ENCODE data around the gene ATG16L2. TPM values are rescaled to one million over a fixed set of nuclear protein-coding genes. Genes with fewer than 3 reads are reported as not detected.

The ATG16L2 gene
- total and polyA plus RNA-seq, 10 of the 15 experiments (the other 5 are each of a cell fraction or from before 2014, with no cell fraction given): 1.9 to 67.7 (median 30.4) TPM

DNA sequence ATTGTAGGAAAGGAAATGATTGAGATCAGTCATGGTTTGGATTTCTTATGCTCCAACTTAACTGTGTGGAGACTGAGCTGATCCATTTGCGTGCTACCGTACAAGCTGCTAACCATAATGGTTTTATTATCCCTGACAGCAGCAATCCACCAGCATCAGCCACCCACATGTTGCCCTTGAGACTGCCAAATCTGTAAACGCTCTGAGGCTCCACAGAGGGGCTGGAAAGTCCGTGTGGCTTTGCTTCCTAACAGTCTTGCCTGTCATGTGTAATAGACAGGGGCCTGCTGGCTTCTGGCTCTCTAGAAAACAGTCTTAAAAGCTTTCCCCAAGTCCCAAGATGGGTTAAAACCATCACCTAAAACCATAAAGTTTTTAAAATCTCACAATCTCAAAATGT, 30.1 kb downstream of the ATG16L2 start (continued):
- TF ChIP-seq, protein P1, sequence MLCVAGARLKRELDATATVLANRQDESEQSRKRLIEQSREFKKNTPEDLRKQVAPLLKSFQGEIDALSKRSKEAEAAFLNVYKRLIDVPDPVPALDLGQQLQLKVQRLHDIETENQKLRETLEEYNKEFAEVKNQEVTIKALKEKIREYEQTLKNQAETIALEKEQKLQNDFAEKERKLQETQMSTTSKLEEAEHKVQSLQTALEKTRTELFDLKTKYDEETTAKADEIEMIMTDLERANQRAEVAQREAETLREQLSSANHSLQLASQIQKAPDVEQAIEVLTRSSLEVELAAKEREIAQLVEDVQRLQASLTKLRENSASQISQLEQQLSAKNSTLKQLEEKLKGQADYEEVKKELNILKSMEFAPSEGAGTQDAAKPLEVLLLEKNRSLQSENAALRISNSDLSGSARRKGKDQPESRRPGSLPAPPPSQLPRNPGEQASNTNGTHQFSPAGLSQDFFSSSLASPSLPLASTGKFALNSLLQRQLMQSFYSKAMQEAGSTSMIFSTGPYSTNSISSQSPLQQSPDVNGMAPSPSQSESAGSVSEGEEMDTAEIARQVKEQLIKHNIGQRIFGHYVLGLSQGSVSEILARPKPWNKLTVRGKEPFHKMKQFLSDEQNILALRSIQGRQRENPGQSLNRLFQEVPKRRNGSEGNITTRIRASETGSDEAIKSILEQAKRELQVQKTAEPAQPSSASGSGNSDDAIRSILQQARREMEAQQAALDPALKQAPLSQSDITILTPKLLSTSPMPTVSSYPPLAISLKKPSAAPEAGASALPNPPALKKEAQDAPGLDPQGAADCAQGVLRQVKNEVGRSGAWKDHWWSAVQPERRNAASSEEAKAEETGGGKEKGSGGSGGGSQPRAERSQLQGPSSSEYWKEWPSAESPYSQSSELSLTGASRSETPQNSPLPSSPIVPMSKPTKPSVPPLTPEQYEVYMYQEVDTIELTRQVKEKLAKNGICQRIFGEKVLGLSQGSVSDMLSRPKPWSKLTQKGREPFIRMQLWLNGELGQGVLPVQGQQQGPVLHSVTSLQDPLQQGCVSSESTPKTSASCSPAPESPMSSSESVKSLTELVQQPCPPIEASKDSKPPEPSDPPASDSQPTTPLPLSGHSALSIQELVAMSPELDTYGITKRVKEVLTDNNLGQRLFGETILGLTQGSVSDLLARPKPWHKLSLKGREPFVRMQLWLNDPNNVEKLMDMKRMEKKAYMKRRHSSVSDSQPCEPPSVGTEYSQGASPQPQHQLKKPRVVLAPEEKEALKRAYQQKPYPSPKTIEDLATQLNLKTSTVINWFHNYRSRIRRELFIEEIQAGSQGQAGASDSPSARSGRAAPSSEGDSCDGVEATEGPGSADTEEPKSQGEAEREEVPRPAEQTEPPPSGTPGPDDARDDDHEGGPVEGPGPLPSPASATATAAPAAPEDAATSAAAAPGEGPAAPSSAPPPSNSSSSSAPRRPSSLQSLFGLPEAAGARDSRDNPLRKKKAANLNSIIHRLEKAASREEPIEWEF (IDR thresholded peaks at IDR 0.05; ENCODE audit: insufficient replicate concordance, low read depth, low read length): no peak
- TF ChIP-seq RBBP5 (conservative IDR thresholded peaks at IDR 0.05) (no peak), SUPT20H (IDR thresholded peaks at IDR 0.05; ENCODE audit: borderline replicate concordance, control insufficient read depth, low read depth, low read length) (no peak)

DNA sequence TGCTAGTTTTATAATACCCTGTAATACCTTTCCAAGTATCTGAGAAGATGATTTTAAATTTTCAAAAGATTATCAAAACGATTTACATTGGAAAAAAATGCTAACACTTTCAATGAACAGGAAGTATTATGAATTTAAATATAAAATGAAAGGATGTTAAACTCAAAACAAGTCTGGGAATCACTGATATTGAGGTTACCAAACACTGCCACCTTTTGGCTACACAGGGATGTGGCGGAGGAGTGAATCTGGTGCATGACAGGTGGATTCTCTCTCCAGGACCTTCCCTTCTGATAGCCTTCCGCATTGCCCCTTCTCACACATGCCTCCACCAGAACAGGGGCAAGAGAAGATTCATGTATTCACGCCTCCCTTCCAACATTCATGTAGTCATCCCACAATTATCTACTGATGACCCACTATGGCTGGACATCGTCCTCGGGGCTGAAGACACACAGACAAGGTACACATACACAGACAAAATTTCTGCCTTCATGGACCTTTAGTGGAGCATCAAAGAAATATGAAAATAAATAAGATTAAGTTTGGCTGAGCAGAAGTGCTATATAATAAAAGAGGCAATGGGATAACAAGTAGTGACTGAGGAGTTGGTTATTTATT, 34.7 kb downstream of the ATG16L2 start:
- Histone ChIP-seq H3K36me3 (ENCODE audit: control insufficient read depth in 2 of 2, insufficient read depth in 2 of 2, low read length in 1 of 2) (peaks cover 3 to 20% of the 10 kb centered on the region in 2 experiments), H2AFZ (ENCODE audit: control insufficient read depth, low read depth, low read length) (no peak overlapping the region), H4K20me1 (ENCODE audit: control insufficient read depth, insufficient read depth) (no peaks in the 10 kb centered on the region), H3K9me3 (replicated peaks; ENCODE audit: control insufficient read depth, insufficient read depth, low read length) (no peaks in the 10 kb centered on the region), H3K4me3 (no peak overlapping the region), H3K27me3 (replicated peaks in 1 of 2; ENCODE audit: control insufficient read depth in 2 of 2, insufficient read depth in 2 of 2, low read length in 1 of 2) (no peaks in the 10 kb centered on the region), H3K9ac (ENCODE audit: control insufficient read depth, insufficient read depth, low read length) (no peak overlapping the region), H3K79me2 (ENCODE audit: control insufficient read depth, insufficient read depth, low read length) (no peaks in the 10 kb centered on the region; the same call in 1 of the 2 replicates), H3K4me2 (ENCODE audit: control insufficient read depth, insufficient read depth) (no peak overlapping the region), H3K4me1 (ENCODE audit: control insufficient read depth, insufficient read depth, low read length) (no peaks in the 10 kb centered on the region), H3K27ac (ENCODE audit: control insufficient read depth, insufficient read depth) (no peak overlapping the region)
- 82% methylated on average over 6 of the region's 6 CpGs for WGBS (ENCODE audit: insufficient coverage, insufficient replicate concordance, low lambda C conversion rate, missing lambda C conversion rate)
- DNase-seq (ENCODE audit: low read depth, low spot score): no peak
- SMC1A ChIA-PET (ENCODE audit: uncharacterized antibody, unreplicated experiment): interaction anchor here (0.8 to 1.1 kb wide), 2 partner anchors 19 to 126 kb away, joined by 3 read pairs; no protein-coding TSS in a partner anchor
- no peak for FAIRE-seq
- POLR2A ChIA-PET: no interaction called here
- BruUV-seq (replicated peaks): no TSS peak
- CTCF ChIA-PET: interaction anchor here (1.0 to 1.4 kb wide), 2 partner anchors 55 to 329 kb away, joined by 3 to 9 read pairs; partner anchors contain the start of gene STARD10
- intact Hi-C loops (cut with micrococcal nuclease; ENCODE audit: unreplicated experiment): no loop called here
- in situ Hi-C loops (cut with MboI): loop anchor here (25.0 kb wide), 1 partner anchor 338 kb away; no protein-coding TSS in a partner anchor
- RAD21 ChIA-PET (ENCODE audit: unreplicated experiment): interaction anchor here (0.9 to 1.1 kb wide), 2 partner anchors 165 to 294 kb away, joined by 3 read pairs; no protein-coding TSS in a partner anchor
- peak; percentile 56; the same call in 2 of the 3 replicates for ATAC-seq
- TF ChIP-seq BHLHE40 (IDR thresholded peaks at IDR 0.05; ENCODE audit: borderline replicate concordance in 1 of 2, low read depth in 2 of 2, low read length in 1 of 2): no peak
- no peak for TF ChIP-seq POLR2A (IDR thresholded peaks at IDR 0.05; ENCODE audit: low read depth, low read length)
- no peak for TF ChIP-seq IKZF1 (conservative IDR thresholded peaks at IDR 0.05)
- no peak for TF ChIP-seq E4F1 (IDR thresholded peaks at IDR 0.05; ENCODE audit: borderline replicate concordance, partially characterized antibody)
- TF ChIP-seq TBL1XR1 (IDR thresholded peaks at IDR 0.05; ENCODE audit: low read depth, low read length): no peak
- TF ChIP-seq, protein P2, sequence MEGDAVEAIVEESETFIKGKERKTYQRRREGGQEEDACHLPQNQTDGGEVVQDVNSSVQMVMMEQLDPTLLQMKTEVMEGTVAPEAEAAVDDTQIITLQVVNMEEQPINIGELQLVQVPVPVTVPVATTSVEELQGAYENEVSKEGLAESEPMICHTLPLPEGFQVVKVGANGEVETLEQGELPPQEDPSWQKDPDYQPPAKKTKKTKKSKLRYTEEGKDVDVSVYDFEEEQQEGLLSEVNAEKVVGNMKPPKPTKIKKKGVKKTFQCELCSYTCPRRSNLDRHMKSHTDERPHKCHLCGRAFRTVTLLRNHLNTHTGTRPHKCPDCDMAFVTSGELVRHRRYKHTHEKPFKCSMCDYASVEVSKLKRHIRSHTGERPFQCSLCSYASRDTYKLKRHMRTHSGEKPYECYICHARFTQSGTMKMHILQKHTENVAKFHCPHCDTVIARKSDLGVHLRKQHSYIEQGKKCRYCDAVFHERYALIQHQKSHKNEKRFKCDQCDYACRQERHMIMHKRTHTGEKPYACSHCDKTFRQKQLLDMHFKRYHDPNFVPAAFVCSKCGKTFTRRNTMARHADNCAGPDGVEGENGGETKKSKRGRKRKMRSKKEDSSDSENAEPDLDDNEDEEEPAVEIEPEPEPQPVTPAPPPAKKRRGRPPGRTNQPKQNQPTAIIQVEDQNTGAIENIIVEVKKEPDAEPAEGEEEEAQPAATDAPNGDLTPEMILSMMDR (IDR thresholded peaks at IDR 0.05 in 2 of 3, conservative IDR thresholded peaks at IDR 0.05 in 1 of 3; ENCODE audit: control insufficient read depth in 2 of 3, extremely low read depth in 1 of 3, insufficient read depth in 1 of 3, low read depth in 3 of 3, low read length in 3 of 3): peak; percentile 45 to 54 (median 50); a peak in 5 of 6 replicates
- TF ChIP-seq NR2C2 (IDR thresholded peaks at IDR 0.05; ENCODE audit: borderline replicate concordance, control insufficient read depth, insufficient read length, low read depth): no peak
- no peak for TF ChIP-seq CHD1 (IDR thresholded peaks at IDR 0.05; ENCODE audit: low read depth, low read length)
